Measurements from ENCODE around the gene GALNTL6. TPM values are rescaled to one million over a fixed set of nuclear protein-coding genes. Genes with fewer than 3 reads are reported as not detected.
"Not testable (repeated sequence)": the region's sequence is repeated elsewhere in the genome, so short reads cannot be mapped to it uniquely, and the experiment has no call there.

GALNTL6 gene
- total RNA-seq, 2 donors from 2014 or later, result 0.08 TPM; not detected in 1

DNA sequence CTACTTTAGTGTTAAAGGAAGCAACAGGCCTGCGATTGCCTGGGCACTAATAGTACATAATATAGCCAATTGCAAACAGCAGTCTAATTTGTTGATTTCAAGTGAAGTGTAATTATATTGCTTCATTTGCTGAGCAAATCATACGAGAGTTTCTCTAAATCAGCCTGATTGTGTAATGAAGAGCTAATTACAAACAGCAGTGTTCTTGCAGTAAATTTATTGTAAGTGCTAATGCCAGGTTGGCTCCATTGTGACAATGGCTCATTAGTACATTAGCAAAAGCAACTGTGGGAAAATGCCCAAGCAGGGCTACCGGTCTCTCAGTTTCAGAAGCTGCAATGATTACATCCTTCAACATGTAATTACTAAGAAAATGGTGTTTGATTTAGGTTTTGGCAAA lies 591.5 kb downstream of the GALNTL6 start:
- no peak overlapping the region for H3K27ac ChIP-seq
- H3K36me3 ChIP-seq, result no peaks in the 10 kb centered on the region
- DNase-seq (ENCODE audit: low spot score), result no peak
- no peak overlapping the region for H3K4me3 ChIP-seq
- TF ChIP-seq, protein P1, sequence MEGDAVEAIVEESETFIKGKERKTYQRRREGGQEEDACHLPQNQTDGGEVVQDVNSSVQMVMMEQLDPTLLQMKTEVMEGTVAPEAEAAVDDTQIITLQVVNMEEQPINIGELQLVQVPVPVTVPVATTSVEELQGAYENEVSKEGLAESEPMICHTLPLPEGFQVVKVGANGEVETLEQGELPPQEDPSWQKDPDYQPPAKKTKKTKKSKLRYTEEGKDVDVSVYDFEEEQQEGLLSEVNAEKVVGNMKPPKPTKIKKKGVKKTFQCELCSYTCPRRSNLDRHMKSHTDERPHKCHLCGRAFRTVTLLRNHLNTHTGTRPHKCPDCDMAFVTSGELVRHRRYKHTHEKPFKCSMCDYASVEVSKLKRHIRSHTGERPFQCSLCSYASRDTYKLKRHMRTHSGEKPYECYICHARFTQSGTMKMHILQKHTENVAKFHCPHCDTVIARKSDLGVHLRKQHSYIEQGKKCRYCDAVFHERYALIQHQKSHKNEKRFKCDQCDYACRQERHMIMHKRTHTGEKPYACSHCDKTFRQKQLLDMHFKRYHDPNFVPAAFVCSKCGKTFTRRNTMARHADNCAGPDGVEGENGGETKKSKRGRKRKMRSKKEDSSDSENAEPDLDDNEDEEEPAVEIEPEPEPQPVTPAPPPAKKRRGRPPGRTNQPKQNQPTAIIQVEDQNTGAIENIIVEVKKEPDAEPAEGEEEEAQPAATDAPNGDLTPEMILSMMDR (IDR thresholded peaks at IDR 0.05), result no peak
- H3K9me3 ChIP-seq, result no peaks in the 10 kb centered on the region
- H3K4me1 ChIP-seq, result no peaks in the 10 kb centered on the region
- H3K27me3 ChIP-seq, result no peaks in the 10 kb centered on the region

DNA sequence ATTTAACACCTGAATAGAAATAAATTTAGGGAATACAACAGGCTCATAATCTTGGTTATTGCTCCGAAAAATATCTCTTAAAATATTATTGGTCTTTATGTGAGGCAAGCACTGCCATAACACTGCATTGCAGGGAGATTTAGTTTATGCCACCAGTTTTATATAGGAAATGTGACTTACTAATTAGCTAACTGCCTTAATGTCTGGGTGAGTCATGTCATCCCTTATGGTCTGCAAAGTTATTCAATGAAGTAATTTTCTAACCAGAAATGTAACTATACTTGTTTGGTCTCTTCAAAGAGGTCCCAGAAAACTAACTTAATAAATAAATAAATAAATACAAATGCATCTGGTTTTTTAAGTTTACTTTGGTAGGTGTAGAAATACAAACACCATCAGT lies 597.2 kb downstream of the GALNTL6 start:
- DNase-seq (ENCODE audit: low spot score), result no peak
- Histone ChIP-seq H3K27ac (no peak overlapping the region), H3K9me3 (no peaks in the 10 kb centered on the region), H3K27me3 (no peaks in the 10 kb centered on the region), H3K4me3 (no peak overlapping the region), H3K36me3 (no peaks in the 10 kb centered on the region), H3K4me1 (no peaks in the 10 kb centered on the region)
- TF ChIP-seq, protein P1 (IDR thresholded peaks at IDR 0.05), result no peak

DNA sequence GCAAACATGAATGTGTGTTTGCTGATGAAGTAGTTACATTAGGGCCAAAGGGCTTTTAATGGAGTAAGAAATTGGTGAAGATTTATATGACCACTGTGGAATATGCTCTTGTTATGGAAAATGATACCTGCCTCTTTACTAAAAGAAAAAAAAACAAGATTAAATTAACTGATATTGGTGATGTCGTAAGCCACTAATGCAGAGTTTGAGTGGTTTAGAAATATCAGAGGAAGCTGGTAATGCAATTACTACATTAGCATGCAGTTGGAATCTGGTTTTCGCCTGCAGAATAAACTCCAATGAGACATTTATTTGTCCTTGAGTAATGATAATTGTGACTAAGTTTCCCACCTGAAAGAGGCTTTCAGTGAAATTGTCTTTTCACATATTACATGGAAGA lies 597.9 kb downstream of the GALNTL6 start:
- H3K9me3 ChIP-seq, result no peaks in the 10 kb centered on the region
- no peaks in the 10 kb centered on the region for H3K36me3 ChIP-seq
- no peak for DNase-seq (ENCODE audit: low spot score)
- H3K27ac ChIP-seq, result no peak overlapping the region
- H3K27me3 ChIP-seq, result no peaks in the 10 kb centered on the region
- TF ChIP-seq, protein P1 (IDR thresholded peaks at IDR 0.05), result no peak
- no peak overlapping the region for H3K4me3 ChIP-seq
- H3K4me1 ChIP-seq, result no peaks in the 10 kb centered on the region

DNA sequence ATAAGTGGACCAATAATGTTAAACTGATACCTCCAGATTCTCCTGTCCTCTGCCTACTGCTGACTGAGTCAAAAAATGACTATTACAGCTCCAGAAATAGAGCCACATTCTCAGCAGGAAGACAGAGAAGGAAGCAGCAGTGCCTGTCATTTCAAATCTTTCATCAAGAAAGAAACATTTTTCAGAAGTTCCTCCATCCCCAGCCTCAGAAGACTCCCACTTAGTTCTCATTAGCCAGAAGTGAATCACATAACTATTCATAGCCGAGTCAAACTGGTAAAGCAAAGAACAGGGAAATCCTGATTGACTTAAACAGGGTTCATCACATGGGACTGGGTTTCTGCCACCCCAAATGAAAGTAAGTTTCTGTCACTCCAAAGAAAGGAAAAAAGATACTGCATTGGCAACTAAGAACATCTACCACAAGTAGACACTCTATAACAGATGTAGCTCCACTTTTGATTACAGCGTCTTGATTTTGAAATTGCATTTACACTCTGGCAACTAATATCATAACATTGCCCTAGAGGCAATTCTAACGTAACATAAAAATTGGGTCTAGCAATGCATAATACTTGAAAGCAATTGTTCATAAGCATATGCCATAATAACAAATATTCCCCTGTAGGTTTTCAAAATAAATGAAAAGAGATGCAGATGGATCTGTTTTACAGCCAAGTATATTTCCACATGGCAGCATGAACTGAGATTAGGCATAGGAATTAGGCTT lies 599.8 kb downstream of the GALNTL6 start:
- Histone ChIP-seq H3K9me3 (no peaks in the 10 kb centered on the region), H3K4me1 (no peaks in the 10 kb centered on the region), H3K27ac (no peak overlapping the region), H3K27me3 (no peaks in the 10 kb centered on the region), H3K36me3 (no peaks in the 10 kb centered on the region), H3K4me3 (no peak overlapping the region)
- TF ChIP-seq, protein P1 (IDR thresholded peaks at IDR 0.05), result no peak
- no peak for DNase-seq (ENCODE audit: low spot score)

DNA sequence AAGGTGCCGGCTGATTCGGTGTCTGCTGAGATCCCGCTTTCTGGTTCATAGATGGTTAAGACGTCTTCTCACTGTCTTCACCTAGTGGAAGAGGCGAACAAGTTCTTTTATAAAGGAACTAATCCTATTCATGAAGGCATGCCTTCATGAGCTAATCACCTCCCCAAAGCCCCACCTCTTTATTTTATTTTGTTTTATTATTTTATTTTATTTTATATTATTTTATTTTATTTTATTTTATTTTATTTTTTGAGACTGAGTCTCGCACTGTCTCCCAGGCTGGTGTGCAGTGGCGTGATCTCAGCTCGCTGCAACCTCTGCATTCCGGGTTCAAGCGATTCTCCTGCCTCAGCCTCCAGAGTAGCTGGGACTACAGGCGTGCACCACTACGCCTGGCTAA lies 615.8 kb downstream of the GALNTL6 start:
- not testable (repeated sequence) for H3K36me3 ChIP-seq; H3K27ac ChIP-seq; DNase-seq (ENCODE audit: low spot score); H3K4me3 ChIP-seq; H3K9me3 ChIP-seq; H3K4me1 ChIP-seq; H3K27me3 ChIP-seq

DNA sequence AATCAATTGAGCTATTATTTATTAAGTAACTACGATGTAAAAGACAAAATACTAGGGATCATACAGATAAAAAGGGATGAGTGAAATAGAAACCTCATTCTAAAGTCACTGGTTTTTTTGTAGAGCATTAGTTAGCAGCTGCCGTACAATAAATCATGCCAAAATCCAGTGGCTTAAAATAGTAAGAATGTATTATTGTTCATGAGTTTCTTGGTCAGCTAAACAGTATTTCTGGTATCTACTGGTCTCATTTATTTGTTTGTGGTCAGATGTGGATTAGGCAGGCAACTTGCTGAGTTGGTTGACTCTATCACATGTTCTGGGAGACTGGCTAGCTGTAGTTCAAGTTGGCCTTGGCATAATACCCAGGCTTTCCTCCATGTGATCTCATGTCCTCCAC lies 667.3 kb downstream of the GALNTL6 start:
- H3K27ac ChIP-seq, result no peak overlapping the region
- H3K4me3 ChIP-seq, result no peak overlapping the region
- no peaks in the 10 kb centered on the region for H3K36me3 ChIP-seq
- no peaks in the 10 kb centered on the region for H3K4me1 ChIP-seq
- no peak for DNase-seq (ENCODE audit: low spot score)
- TF ChIP-seq, protein P1 (IDR thresholded peaks at IDR 0.05), result no peak
- no peaks in the 10 kb centered on the region for H3K27me3 ChIP-seq
- H3K9me3 ChIP-seq, result no peaks in the 10 kb centered on the region
